Thoracic aorta (tissue), 2 donors: ENCODE results near the gene TMEM200A. TPM values are rescaled to one million over a fixed set of nuclear protein-coding genes. Genes with fewer than 3 reads are reported as not detected.

Experiments used
- ATAC-seq: fragments of 150-250 bp; one replicate; pipeline ENCODE4 v1.8.0; 2017; ENCODE audit warnings: low read depth; ENCODE audit not compliant: insufficient number of reproducible peaks, low FRiP score
- DNase-seq: peaks from one replicate; pipeline ENCODE4 v3.0.0-alpha.2; 2020; ENCODE audit warnings: low spot score
- H3K27ac ChIP-seq, 2 donors: fragments of 200-600 bp; sonication (generic); 1 replicate in 1 of 2; 2 replicates in 1 of 2; pipeline ENCODE4 v1.5.1; 2016; ENCODE audit warnings: mild to moderate bottlenecking in 2 of 2, moderate library complexity in 2 of 2
- H3K27me3 ChIP-seq: fragments of 200-600 bp; sonication (generic); replicated peaks from 2 replicates; pipeline ENCODE4 v1.6.0; 2016; ENCODE audit warnings: mild to moderate bottlenecking; ENCODE audit not compliant: insufficient read depth
- H3K36me3 ChIP-seq: fragments of 200-600 bp; sonication (generic); one replicate; pipeline ENCODE4 v1.5.1; 2016
- H3K4me1 ChIP-seq, 2 donors: fragments of 200-600 bp; sonication (generic); 1 replicate in 1 of 2; 2 replicates in 1 of 2; pipeline versions ENCODE4 v1.5.1 to v1.6.0; 2016; ENCODE audit warnings: low read depth in 2 of 2, mild to moderate bottlenecking in 1 of 2; ENCODE audit not compliant: control insufficient read depth in 1 of 2
- H3K4me3 ChIP-seq: fragments of 200-600 bp; sonication (generic); 2 replicates; pipeline ENCODE4 v1.5.1; 2016; ENCODE audit warnings: mild to moderate bottlenecking
- H3K9me3 ChIP-seq: fragments of 200-600 bp; sonication (generic); 2 replicates; pipeline ENCODE4 v1.5.1; 2016
- CTCF ChIP-seq: fragments of 200-600 bp; sonication (generic); IDR thresholded peaks from one replicate; pipeline ENCODE4 v1.5.1; 2019; ENCODE audit warnings: antibody characterized with exemption
- total RNA-seq, 2 donors: library from RNA; depleted of rRNA; stranded (reverse); fragments of >200 nt; gene quantifications; one replicate each; pipeline versions ENCODE4 v1.1.0 to v1.2.3, GENCODE V29; 2016

The TMEM200A gene
- total RNA-seq, 2 donors from 2014 or later = 3.7 to 9.7 TPM

- H3K4me3 ChIP-seq = no peak overlapping the region
- no peak for ATAC-seq
- H3K27ac ChIP-seq = no peak overlapping the region
- H3K27me3 ChIP-seq = no peaks in the 10 kb centered on the region
- no peak for TF ChIP-seq CTCF
- no peak for DNase-seq
- no peaks in the 10 kb centered on the region for H3K36me3 ChIP-seq
- H3K4me1 ChIP-seq = no peaks in the 10 kb centered on the region
- no peaks in the 10 kb centered on the region for H3K9me3 ChIP-seq
These were observed 81.6 kb downstream of the TMEM200A start for GRCh38 chr6:130447374-130447773.

- Histone ChIP-seq H3K27me3 (no peaks in the 10 kb centered on the region), H3K4me1 (no peaks in the 10 kb centered on the region), H3K4me3 (no peak overlapping the region), H3K27ac (no peak overlapping the region), H3K9me3 (no peaks in the 10 kb centered on the region), H3K36me3 (no peaks in the 10 kb centered on the region)
- ATAC-seq (no peak), DNase-seq (no peak)
- TF ChIP-seq CTCF = no peak
These were observed 86.5 kb downstream of the TMEM200A start for GRCh38 chr6:130452336-130452735.

- no peak overlapping the region for H3K4me3 ChIP-seq
- H3K27me3 ChIP-seq = no peaks in the 10 kb centered on the region
- no peak for ATAC-seq
These were observed 87.4 kb downstream of the TMEM200A start for GRCh38 chr6:130453230-130453629.

GRCh38 chr6:130457605-130458004 is 91.8 kb downstream of the TMEM200A start:
- H3K4me3 ChIP-seq = no peak overlapping the region
- DNase-seq = no peak
- no peaks in the 10 kb centered on the region for H3K36me3 ChIP-seq
- H3K27me3 ChIP-seq = no peaks in the 10 kb centered on the region
- no peak for ATAC-seq
- no peaks in the 10 kb centered on the region for H3K9me3 ChIP-seq
- H3K27ac ChIP-seq = no peak overlapping the region
- no peaks in the 10 kb centered on the region for H3K4me1 ChIP-seq
- no peak for TF ChIP-seq CTCF

More at GRCh38 chr6:130453230-130453629, 87.4 kb downstream of the TMEM200A start:
- Histone ChIP-seq H3K36me3 (no peaks in the 10 kb centered on the region), H3K27ac (no peak overlapping the region), H3K4me1 (no peaks in the 10 kb centered on the region), H3K9me3 (no peaks in the 10 kb centered on the region)
- no peak for TF ChIP-seq CTCF
- no peak for DNase-seq

GRCh38 chr6:130459316-130459715 is 93.5 kb downstream of the TMEM200A start:
- no peaks in the 10 kb centered on the region for H3K9me3 ChIP-seq
- DNase-seq (no peak), ATAC-seq (no peak)
- H3K4me3 ChIP-seq = no peak overlapping the region
- no peaks in the 10 kb centered on the region for H3K27me3 ChIP-seq
- no peaks in the 10 kb centered on the region for H3K4me1 ChIP-seq
- no peaks in the 10 kb centered on the region for H3K36me3 ChIP-seq
- no peak for TF ChIP-seq CTCF
- no peak overlapping the region for H3K27ac ChIP-seq
